GM12891 (cell line): Measurements from ENCODE around the gene ITPR1.

Experiments
- PAX5 ChIP-seq: IDR thresholded peaks from 2 replicates; pipeline ENCODE4 v1.6.1; 2011; ENCODE audit warnings: low read length, moderate library complexity, mild to moderate bottlenecking; ENCODE audit not compliant: insufficient read depth, severe bottlenecking
- POLR2A ChIP-seq: IDR thresholded peaks from 2 replicates; pipeline ENCODE4 v1.6.1; 2011; ENCODE audit warnings: low read depth, low read length, control low read depth
- POLR2AphosphoS5 ChIP-seq: IDR thresholded peaks from 2 replicates; pipeline ENCODE4 v1.6.1; 2011; ENCODE audit warnings: low read depth, low read length, control low read depth
- SPI1 ChIP-seq: IDR thresholded peaks from 2 replicates; pipeline ENCODE4 v1.6.1; 2011; ENCODE audit warnings: low read depth, low read length, control low read depth
- TAF1 ChIP-seq: IDR thresholded peaks from 2 replicates; pipeline ENCODE4 v1.6.1; 2011; ENCODE audit warnings: low read depth, low read length, control low read depth

- TF ChIP-seq TAF1: 0 out of 2 replicates have a peak, but pooled peaks have one; percentile 14
- no peak for TF ChIP-seq POLR2A
- TF ChIP-seq SPI1: no peak
- TF ChIP-seq PAX5: no peak
- TF ChIP-seq POLR2AphosphoS5: no peak
Measured at GRCh38 chr3:4752201-4753072, 259.3 kb downstream of the ITPR1 start.
